Fibroblast of lung (primary cell): ENCODE measurements around the gene PLD5. TPM values are rescaled to one million over a fixed set of nuclear protein-coding genes. Genes with fewer than 3 reads are reported as not detected.

Experiments used
- DNase-seq, 2 donors: peaks; one replicate each; pipeline versions ENCODE4 v3.0.0 to v3.0.0-alpha.2; 2010; ENCODE audit warnings: low read depth in 2 of 2
- H2AFZ ChIP-seq: 2 replicates; pipeline ENCODE4 v1.5.1; 2012; ENCODE audit warnings: low read length, control low read depth, inconsistent platforms
- H3K27ac ChIP-seq: 2 replicates; pipeline ENCODE4 v1.5.1; 2011; ENCODE audit warnings: low read length, control low read depth; ENCODE audit not compliant: insufficient read depth
- H3K27me3 ChIP-seq: 2 replicates; pipeline ENCODE4 v1.5.1; 2011; ENCODE audit warnings: mild to moderate bottlenecking, low read length; ENCODE audit not compliant: control insufficient read depth, insufficient read depth
- H3K36me3 ChIP-seq: 2 replicates; pipeline ENCODE4 v1.5.1; 2011; ENCODE audit warnings: low read length; ENCODE audit not compliant: control insufficient read depth, insufficient read depth
- H3K4me1 ChIP-seq: 2 replicates; pipeline ENCODE4 v1.5.1; 2011; ENCODE audit warnings: low read length; ENCODE audit not compliant: control insufficient read depth, insufficient read depth; ENCODE audit errors: extremely low read depth
- H3K4me2 ChIP-seq: 2 replicates; pipeline ENCODE4 v1.5.1; 2011; ENCODE audit warnings: low read length, control low read depth; ENCODE audit not compliant: insufficient read depth; ENCODE audit errors: extremely low read depth
- H3K4me3 ChIP-seq, 4 experiments: fragments of 200-600 bp in 1 of 4; sonication (generic) in 1 of 4; replicated peaks in 1 of 4; 2 replicates each; pipeline ENCODE4 v1.5.1; 2011 to 2016; ENCODE audit warnings: low read length in 4 of 4, low read depth in 3 of 4, mild to moderate bottlenecking in 3 of 4, control low read depth in 2 of 4, inconsistent platforms in 1 of 4, mixed read lengths in 1 of 4; ENCODE audit not compliant: insufficient read depth in 1 of 4; ENCODE audit errors: control extremely low read depth in 1 of 4
- H3K79me2 ChIP-seq: 2 replicates; pipeline ENCODE4 v1.5.1; 2012; ENCODE audit warnings: mild to moderate bottlenecking, low read length, inconsistent platforms; ENCODE audit not compliant: control insufficient read depth, insufficient read depth
- H3K9ac ChIP-seq: 2 replicates; pipeline ENCODE4 v1.5.1; 2011; ENCODE audit warnings: mild to moderate bottlenecking, low read length, control low read depth; ENCODE audit not compliant: insufficient read depth
- H3K9me3 ChIP-seq: 2 replicates; pipeline ENCODE4 v1.5.1; 2012; ENCODE audit warnings: low read depth, low read length; ENCODE audit not compliant: control insufficient read depth, insufficient read depth
- H4K20me1 ChIP-seq: 2 replicates; pipeline ENCODE4 v1.5.1; 2011; ENCODE audit warnings: low read length; ENCODE audit not compliant: control insufficient read depth, insufficient read depth; ENCODE audit errors: extremely low read depth
- EZH2 ChIP-seq: IDR thresholded peaks from 2 replicates; pipeline ENCODE4 v1.5.1; 2012; ENCODE audit warnings: low read length, control low read depth, mild to moderate bottlenecking; ENCODE audit errors: missing control alignments
- polyA plus RNA-seq, 2 donors: library from polyadenylated mRNA; depleted of rRNA in 1 of 2; stranded (reverse) in 1 of 2; unstranded in 1 of 2; fragments of >200 nt; gene quantifications; 2 replicates each; pipeline ENCODE4 v1.2.1, GENCODE V29; 2011 to 2012; ENCODE audit warnings: missing spikeins in 1 of 2
- total RNA-seq: library from RNA; depleted of rRNA; stranded (reverse); fragments of >200 nt; gene quantifications from 2 replicates; pipeline ENCODE4 v1.2.1, GENCODE V29; 2014
- TF ChIP-seq, protein P1 (sequence below), 2 donors: IDR thresholded peaks in 1 of 2; conservative IDR thresholded peaks in 1 of 2; 1 replicate in 1 of 2; 2 replicates in 1 of 2; pipeline ENCODE4 v1.5.1; 2011 to 2012; ENCODE audit warnings: low read length in 2 of 2, control low read depth in 1 of 2, inconsistent platforms in 1 of 2, low read depth in 1 of 2, mild to moderate bottlenecking in 1 of 2

Gene PLD5
- total and polyA plus RNA-seq, 2 donors (not counting 1 experiment from before 2014, with no cell fraction given): under 0.01 to 0.02 TPM

DNA sequence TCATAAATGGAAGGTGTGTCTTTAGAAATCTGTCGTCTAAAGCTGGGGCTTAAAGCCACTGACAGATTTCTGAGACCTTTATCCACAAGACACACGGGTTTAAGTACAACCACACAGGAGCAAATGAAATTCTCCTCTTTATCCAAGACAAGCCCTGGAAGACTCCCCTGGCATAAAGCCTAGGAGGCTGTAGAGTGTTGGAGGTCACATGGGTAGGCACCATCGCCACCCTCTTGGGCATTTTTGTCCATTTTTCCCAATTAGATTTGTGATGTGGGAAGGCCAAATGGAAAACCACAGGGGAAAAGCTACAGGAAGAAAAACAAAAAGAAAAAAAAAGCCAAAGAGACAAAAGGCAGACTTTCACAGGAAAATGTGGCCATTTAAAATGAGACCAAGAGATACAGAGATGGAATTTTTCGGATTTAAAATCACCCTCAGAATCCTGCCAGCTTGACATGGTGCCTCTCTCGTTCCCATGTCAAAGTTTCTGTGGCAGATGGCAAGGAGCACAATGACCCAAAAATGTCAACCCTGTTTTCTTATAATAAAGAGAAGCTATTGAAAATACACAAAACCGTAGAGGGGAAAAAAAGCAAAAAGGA, 91.9 kb downstream of the PLD5 start:
- TF ChIP-seq, protein P1, sequence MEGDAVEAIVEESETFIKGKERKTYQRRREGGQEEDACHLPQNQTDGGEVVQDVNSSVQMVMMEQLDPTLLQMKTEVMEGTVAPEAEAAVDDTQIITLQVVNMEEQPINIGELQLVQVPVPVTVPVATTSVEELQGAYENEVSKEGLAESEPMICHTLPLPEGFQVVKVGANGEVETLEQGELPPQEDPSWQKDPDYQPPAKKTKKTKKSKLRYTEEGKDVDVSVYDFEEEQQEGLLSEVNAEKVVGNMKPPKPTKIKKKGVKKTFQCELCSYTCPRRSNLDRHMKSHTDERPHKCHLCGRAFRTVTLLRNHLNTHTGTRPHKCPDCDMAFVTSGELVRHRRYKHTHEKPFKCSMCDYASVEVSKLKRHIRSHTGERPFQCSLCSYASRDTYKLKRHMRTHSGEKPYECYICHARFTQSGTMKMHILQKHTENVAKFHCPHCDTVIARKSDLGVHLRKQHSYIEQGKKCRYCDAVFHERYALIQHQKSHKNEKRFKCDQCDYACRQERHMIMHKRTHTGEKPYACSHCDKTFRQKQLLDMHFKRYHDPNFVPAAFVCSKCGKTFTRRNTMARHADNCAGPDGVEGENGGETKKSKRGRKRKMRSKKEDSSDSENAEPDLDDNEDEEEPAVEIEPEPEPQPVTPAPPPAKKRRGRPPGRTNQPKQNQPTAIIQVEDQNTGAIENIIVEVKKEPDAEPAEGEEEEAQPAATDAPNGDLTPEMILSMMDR (conservative IDR thresholded peaks at IDR 0.05 in 1 of 2, IDR thresholded peaks at IDR 0.05 in 1 of 2; ENCODE audit: low read depth in 1 of 2, low read length in 2 of 2): no peak
- TF ChIP-seq EZH2: no peak
- no peak overlapping the region for H3K4me2 ChIP-seq
- H3K36me3 ChIP-seq: no peaks in the 10 kb centered on the region
- H3K79me2 ChIP-seq: no peaks in the 10 kb centered on the region
- no peaks in the 10 kb centered on the region for H3K27me3 ChIP-seq
- DNase-seq: no peak
- no peak overlapping the region for H2AFZ ChIP-seq
- H4K20me1 ChIP-seq: no peaks in the 10 kb centered on the region
- H3K9me3 ChIP-seq: no peaks in the 10 kb centered on the region
- H3K9ac ChIP-seq: no peak overlapping the region
- H3K27ac ChIP-seq: no peak overlapping the region
- H3K4me3 ChIP-seq: no peak overlapping the region
- no peaks in the 10 kb centered on the region for H3K4me1 ChIP-seq

DNA sequence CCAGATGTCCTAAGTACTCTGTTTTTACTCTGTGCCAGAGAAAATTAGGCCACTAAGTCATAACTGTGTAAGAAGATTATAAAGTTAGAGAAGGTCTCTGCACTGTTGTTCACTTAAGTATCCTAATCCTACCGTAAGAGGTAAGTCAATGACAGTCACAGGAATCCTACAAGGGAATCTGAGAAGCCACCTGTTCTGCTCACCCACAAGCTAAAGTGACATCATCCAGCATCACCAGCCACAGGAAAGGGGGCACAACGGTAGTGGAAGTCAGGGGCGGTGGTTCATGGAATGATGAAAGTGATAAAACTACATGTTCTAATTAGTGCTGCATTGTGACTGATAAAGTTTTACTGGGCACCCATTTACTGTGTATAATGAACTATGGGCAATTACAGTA, 92.7 kb downstream of the PLD5 start:
- Histone ChIP-seq H3K4me1 (no peaks in the 10 kb centered on the region), H4K20me1 (no peaks in the 10 kb centered on the region), H3K9ac (no peak overlapping the region), H3K9me3 (no peaks in the 10 kb centered on the region), H3K4me2 (no peak overlapping the region), H3K79me2 (no peaks in the 10 kb centered on the region), H2AFZ (no peak overlapping the region), H3K27ac (no peak overlapping the region), H3K27me3 (no peaks in the 10 kb centered on the region), H3K36me3 (no peaks in the 10 kb centered on the region), H3K4me3 (no peak overlapping the region)
- TF ChIP-seq EZH2: no peak
- TF ChIP-seq, protein P1 (conservative IDR thresholded peaks at IDR 0.05 in 1 of 2, IDR thresholded peaks at IDR 0.05 in 1 of 2; ENCODE audit: low read depth in 1 of 2, low read length in 2 of 2): no peak
- no peak for DNase-seq

DNA sequence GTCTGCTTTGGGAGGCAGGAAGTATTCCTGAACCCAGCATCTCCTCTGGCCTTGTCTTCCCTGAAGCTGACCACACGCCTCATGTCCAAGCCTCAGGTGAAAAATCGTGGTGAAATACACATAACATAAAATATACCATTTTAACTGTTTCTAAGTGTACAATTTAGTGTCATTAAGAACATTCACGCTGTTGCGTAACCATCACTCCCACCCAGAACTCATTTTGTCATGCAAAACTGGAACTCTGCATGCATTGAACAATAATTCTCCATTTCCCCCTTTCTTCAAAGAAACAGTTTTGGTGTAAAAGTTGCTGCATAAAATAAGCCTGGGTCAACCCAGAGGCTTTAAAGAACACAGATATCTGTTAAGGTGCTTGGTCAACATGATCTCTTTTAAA, 93.5 kb downstream of the PLD5 start:
- Histone ChIP-seq H2AFZ (no peak overlapping the region), H4K20me1 (no peaks in the 10 kb centered on the region), H3K9me3 (no peaks in the 10 kb centered on the region), H3K9ac (no peak overlapping the region), H3K36me3 (no peaks in the 10 kb centered on the region), H3K27ac (no peak overlapping the region), H3K27me3 (no peaks in the 10 kb centered on the region), H3K4me1 (no peaks in the 10 kb centered on the region), H3K79me2 (no peaks in the 10 kb centered on the region), H3K4me2 (no peak overlapping the region), H3K4me3 (no peak overlapping the region)
- TF ChIP-seq EZH2: no peak
- TF ChIP-seq, protein P1 (conservative IDR thresholded peaks at IDR 0.05 in 1 of 2, IDR thresholded peaks at IDR 0.05 in 1 of 2; ENCODE audit: low read depth in 1 of 2, low read length in 2 of 2): no peak
- DNase-seq: no peak
